ENCODE data around the gene CFAP65.

CFAP65 gene

DNA sequence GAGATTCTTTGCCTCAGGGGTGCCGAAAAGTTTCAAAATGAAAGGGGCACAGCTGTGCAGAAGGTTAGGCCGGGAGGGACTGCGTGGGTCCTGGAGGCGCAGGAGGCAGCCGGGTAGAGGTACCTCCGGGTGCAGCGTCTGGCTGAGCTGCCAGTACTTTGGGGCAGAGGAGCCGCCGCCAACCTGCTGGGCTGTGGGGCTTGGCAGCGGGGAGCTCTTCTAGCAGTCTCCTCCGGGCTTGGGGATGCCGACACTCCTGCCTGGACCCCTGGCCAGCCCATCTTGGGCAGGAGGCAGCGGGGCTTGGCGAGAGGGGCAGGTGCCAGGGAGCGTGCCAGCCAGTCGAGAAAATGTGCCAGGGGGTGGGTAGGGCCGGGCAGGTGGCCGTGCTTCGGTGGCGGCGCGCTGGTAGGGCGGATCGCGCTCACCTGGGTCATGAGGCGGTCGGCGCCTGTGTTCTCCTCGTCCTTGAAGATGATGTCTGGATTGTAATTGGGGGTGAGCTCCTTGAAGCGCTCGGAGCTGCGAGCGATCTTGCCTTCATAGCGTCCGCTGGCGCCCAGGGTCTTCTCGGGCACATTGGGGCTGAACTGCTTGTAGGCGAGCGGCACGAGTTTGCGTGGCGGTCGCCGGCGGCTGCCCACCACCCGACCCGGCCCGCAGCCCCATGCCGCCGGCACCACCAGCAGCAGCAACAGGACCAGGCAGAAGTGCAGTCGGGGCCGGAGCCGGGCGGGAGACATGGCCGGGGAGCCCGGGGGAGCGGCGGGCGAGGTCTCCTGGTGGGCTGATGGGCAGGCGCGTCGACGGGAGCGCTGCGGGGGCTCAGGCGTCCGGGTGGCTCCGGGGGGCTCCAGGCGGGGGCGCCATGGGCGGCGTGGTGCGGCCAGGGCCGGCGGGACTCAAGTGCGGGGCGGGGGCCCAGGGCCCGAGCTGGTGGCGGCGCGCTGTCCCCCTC lies 18.7 kb upstream of the CFAP65 start:
- FAIRE-seq = no peak

GRCh38 chr2:219059375-219059724 lies 18.0 kb upstream of the CFAP65 start:
- FAIRE-seq = no peak

DNA sequence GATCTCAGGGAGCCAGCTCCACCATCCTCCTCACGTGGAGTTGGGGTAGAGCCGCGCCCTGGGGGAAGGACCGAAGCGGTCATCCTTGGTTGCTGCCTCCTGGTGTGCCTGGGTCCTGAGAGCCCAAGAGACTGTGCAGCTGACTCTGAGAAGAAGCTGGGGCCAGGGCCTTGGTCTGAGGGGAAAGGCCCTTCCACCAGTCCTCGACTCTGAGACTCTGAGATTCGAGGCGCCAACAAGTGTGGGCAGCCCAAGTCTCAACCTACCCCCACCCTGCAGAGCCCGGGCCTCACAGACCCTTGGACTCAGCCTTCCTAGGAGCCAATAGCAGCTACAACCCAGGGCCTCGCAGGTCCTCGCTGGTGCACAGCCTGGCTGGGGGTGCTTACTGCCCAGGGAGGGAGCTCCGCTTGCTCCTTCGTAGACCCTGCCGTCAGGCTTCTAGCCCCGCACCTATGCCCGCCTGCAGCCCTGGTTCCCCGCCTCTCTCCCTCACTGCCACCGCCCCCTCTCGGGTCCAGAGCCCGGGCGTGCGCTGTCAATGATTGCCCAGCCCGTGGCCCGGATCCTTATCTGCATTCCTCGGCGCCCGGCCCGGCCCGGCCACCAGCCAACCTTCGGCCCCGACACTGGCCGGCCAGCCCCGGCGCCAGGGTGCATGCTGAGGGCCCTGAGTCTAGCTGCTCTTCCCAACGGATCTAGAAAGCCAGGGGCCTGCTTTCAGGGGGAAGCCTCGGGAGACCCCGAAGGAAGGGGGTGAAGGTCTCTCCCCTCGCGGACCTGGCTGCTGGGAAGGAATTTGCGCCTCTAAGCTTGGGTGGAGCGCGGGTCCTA lies 17.4 kb upstream of the CFAP65 start:
- FAIRE-seq = no peak

DNA sequence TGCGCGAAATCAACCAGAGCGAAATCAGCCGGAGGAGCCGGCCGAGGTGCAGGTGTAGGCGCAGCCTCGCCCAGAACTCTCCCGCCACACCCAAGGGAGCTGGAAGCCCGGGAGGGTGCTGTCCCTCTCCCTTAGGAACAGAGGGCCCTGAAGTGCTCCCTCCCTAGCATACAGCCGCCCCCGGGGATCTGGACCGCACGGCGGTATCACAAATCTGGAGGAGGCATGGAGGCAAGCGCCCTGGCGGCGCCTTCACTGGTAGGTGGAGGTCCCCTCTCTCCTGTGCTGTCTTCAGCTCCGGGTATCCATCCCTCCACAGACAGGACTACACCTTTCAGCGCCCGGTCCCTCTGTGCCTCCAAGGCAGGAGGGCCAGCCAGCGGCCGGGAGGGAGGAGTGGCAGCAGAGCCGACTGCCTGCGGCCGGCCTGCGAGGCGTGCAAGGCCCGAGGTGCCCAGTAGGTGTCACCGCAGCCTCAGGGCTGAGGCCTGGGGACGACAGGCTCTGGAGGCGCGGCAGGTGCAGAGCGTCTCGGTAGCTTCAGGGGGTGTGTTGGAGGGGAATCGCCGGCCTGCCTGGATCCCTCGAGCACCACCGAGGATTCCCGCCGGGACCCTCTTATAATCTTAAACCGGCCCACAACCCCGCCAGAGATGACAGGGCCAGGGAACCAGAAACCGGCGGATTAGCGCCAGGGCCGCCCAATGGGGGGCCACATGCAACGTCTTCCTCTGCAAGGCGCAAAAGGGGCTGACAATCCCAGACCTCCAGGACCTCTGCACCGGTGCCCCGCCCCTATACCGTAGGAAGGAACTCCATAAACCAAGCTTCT lies 16.6 kb upstream of the CFAP65 start:
- FAIRE-seq = no peak

DNA sequence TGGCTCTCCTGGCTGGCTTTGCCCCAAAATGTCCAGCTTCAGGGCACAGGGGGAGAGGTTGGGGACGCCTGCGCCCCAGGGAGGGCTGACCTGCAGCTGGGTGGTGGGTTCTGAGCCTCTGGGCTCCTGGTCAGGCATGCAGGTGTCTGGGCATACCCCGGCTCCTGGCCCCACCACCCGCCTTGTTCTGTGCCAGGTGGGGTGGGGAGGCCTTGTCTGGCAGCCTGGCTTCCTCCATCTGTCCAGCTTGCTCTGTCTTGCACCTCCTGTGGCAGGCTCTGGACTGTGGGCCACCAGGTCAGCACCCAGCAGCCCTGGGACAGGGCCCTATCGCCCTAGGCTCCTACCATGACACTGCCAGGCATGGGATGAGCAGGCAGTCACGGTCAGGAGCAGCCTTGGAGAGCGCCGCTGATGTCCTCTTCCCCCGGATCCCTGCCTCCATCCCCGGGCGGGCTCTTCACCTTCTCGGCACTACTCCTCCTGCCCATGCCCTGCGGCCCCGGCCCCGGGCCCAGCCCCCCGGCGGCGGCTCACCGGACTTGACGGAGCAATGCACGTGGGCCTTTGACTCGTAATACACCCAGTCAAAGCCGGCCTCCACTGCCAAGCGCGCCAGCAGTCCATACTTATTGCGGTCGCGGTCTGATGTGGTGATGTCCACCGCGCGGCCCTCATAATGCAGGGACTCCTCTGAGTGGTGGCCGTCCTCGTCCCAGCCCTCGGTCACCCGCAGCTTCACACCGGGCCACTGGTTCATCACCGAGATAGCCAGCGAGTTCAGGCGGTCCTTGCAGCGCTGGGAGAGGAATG lies 15.8 kb upstream of the CFAP65 start:
- no peak for FAIRE-seq

GRCh38 chr2:219056176-219056895 lies 15.0 kb upstream of the CFAP65 start:
- FAIRE-seq = no peak

DNA sequence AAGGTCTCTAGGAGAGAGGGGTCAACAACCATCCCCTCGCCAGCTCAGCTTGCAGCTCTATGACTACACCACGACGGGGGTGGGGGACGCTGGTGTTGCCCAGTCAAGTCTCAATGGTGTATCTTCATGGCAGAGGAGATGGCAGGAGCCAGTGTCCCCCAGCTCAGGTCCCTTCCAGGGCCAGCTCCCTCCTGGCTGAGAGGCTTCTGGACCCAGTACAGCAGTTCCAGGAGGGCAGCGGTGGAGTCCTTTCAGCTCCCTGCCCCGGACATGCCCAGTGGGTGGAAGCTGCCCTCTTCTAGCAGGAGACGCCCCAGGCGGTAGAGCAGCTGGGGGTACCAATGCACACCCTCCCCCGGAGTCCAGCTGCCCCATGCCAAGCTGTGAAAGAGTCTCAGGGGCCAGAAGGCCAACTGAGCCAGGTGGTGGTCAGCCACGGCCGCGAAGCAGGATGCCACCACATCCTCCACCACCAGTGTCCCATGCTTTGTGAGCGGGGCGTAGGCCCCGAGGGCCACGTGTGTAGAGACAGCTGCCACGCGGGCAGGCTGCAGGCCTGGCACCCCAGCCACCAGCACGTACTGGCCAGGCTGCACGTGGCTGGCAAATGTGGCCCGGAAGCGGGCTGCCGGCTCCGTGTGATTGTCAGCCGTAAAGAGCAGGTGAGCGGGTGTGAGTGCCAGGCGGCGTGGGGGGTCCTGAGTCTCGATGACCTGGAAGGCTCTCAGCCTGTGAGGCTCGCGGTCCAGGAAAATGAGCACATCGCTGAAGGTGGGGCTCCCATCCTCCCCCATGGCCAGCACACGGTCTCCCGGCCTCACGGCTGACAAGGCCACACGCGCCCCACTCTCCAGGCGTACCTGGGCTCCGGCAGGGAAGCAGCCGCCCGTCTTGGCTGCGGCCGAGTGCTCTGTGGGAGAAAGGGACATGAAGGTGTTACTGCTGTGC lies 13.9 kb upstream of the CFAP65 start:
- FAIRE-seq = no peak

DNA sequence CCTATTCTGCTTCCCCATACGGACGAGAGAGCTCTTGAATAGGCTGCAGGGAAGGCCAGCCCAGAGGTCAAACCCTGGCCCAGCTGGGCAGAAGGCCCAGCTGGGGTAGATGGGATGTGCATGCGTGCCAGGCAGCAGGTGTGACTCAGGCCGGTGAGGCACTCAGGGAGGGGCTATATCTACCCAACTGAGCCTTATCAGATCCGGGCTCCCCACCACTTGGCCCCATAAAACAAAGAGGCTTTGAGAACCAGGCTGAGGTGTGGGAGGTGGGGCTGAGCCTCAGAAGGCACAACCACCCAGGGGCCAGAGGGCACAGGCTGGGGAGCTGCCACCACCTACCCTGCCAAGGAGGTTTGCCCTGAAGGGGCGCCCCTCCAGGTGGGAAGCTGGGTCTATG lies 8.0 kb upstream of the CFAP65 start:
- no peak for FAIRE-seq

DNA sequence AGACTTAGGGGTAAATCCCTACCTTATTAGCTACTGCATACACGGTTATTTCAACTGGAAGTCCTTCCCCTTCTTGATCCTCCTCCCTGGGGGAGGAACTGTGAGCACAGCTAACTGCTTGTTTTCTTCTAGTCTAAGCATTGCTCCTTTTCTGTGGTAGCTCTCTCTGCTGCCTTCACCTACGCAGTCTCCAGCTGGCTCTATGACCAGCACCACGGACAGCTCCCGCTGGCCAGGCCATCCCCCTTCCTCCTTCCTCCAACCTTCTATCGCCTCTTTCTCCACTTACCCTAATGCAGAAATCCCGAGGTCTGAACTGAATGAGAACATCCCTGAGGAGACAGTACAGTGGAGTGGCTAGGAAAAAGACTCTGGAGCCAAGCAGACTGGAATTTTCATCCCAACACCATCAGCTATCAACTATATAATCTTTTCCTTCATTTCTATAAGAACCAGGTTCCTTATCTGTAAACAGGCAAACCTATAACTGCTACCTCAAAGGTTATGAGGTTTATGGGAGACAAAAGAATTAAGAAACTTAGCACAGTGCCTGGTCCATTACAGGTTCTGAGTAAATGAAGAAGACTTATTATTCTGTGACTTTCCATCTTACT lies 4.7 kb upstream of the CFAP65 start:
- no peak for FAIRE-seq

- no peak for FAIRE-seq
Measured at GRCh38 chr2:219042750-219043149, 1.4 kb upstream of the CFAP65 start.

DNA sequence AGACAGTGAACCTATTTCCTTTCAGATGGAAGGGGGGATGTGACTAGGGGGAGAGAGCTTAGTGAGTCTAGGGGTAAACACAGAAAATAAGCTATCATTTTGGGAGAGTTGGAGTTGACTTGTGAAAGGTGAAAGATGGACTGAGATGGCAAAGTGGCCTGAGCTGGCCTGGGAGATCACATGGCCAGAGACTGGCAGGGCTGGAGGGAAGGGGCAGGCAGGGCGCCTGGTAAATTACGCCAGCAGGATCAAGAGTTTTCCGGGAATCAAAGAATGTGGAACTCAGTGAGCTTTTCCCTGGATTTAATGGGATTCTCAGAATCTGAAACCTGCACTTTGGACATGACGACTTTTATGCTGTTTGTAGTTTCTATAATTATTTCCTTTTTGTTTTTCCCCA lies 841 bp upstream of the CFAP65 start:
- FAIRE-seq = no peak

- no peak for FAIRE-seq
Measured at GRCh38 chr2:219038600-219038999, 2.7 kb downstream of the CFAP65 start.

- no peak for FAIRE-seq
Measured at GRCh38 chr2:219037783-219038499, 3.4 kb downstream of the CFAP65 start.

GRCh38 chr2:219035942-219036341 lies 5.4 kb downstream of the CFAP65 start:
- FAIRE-seq = no peak

DNA sequence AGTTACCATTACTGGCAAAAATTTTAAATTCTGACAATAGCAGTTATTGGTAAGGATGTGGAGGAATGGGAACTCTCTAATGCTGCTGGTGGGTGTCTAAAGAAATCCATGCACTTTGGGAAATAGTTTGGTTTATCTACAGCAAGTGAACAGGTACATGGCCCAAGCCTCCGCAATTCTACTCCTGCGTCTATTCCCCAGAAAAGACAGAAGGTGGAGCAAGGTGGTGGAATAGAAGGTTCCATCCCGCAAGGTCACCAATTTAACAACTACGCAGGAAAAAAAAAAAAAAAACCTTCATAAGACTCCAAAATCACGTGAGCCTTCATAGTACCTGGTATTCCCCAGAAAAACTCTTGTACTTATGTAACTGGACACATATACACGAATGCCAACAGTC lies 6.5 kb downstream of the CFAP65 start:
- no peak for FAIRE-seq

- no peak for FAIRE-seq
Measured at GRCh38 chr2:219032051-219032745, 9.1 kb downstream of the CFAP65 start.

DNA sequence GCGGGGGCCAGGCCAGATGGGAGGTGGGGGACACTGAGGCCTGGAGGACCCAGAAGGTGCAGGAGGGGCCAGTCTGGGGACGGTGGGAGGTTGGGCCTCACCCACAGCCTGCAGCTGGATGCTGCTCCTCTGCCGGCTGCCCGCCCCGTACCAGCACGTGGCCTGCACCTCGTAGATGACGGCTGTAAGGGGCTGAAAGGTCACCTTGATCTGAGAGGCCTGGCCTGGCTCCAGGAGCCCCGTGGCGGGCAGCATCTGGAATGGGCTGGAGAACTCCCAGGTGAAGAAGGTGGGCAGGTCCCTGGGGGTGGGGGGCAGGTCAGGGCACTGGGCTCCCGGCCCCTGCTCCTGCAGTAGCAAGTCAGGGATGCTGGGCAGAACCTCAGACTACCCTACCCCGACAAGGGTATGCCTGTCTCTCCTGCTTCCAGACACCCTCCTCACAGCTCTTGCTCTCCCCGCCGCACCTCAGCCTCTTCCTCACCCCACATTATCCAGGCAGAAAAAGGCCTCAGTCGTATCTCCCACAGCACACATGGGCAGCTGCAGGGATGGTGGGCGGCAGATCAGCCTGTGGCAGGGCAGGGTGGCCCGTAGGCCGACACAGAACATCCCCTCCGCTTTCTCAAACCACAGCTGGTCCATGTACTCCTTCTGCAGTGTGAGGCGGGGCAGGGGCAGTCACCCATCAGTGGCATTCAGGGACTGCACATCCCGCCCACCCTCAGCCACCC lies 10.1 kb downstream of the CFAP65 start:
- no peak for FAIRE-seq

Measured in A204.1 (cell line).